Stimulated activated CD4-positive, alpha-beta T cell treated with anti-CD3 and anti-CD28 coated beads, Interleukin-12 subunit alpha, Interleukin-12 subunit beta, amount 100 ng/mL, for 48 hours (primary cell): Measurements from ENCODE around the gene PTPRK.
"Not testable (repeated sequence)": the region's sequence is repeated elsewhere in the genome, so short reads cannot be mapped to it uniquely, and the experiment has no call there.

ENCODE experiments used
- DNase-seq, 3 donors: peaks; one replicate each; pipeline ENCODE4 v3.0.0-alpha.2; 2020; ENCODE audit warnings: low read depth in 2 of 3, low spot score in 1 of 3

The PTPRK gene

DNA sequence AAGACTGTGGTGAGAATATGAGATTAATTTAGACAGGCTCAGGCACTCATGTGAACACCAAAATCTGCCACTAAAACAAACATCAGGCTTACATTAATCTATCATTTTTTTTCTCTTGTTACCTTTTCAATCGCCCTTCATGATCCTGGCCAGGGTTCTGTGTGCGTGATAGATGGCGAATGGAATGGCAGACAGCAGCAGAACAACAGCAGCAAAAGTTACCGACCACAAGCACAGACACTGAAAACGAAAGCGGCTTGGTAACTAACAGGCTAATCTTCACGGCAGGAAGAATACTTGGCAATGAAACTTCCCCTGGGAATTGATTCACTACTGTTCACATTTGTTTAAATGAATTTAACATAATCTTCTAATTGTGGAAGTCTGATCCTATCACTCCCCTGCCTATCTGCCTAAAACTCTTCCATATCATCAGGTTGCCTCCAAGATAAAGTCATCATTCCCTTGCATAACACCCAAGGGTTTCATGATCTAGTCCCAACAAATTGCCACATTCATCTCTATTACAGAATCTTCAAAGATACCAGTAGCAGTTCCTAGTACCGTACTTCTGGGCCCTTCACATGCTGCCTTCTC, 28.7 kb downstream of the PTPRK start:
- no peak for DNase-seq

DNA sequence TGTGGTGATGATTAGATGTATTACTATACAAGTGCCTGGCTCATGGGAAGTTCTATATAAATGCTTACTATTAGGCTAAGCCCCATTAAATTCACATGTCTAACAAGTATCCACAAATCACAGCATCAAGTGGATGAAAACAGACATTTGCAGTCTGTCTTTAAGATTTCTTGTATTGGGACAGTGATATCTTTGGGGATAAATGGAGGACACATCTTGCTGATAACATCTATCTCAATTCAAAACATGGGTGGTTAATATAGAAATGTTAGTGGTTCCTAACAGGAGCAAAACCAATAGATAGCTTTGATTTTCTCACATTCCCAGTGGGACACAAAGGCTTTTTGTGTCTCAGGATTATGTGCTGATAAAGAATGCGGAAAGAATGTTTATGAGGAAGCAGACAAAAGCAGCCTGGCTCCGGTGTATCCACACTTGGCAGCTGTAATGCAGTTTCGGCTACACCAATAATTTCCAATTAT, 29.3 kb downstream of the PTPRK start:
- no peak for DNase-seq

DNA sequence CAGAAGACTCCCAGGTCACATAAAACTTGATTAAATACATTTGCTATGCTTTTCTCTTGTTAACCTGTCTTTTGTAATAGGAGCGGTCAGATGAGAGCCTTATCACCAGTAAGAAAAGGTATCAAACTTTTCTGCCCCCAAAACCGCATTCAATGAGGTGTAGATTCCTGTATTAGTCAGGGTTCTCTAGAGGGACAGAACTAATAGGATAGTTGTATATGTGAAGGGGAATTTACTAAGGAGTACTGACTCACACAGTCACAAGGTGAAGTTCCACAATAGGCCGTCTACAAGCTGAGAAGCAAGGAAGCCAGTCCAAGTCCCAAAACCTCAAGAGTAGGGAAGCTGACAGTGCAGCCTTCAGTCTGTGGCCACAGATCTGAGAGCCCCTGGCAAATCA, 32.7 kb downstream of the PTPRK start:
- no peak for DNase-seq

DNA sequence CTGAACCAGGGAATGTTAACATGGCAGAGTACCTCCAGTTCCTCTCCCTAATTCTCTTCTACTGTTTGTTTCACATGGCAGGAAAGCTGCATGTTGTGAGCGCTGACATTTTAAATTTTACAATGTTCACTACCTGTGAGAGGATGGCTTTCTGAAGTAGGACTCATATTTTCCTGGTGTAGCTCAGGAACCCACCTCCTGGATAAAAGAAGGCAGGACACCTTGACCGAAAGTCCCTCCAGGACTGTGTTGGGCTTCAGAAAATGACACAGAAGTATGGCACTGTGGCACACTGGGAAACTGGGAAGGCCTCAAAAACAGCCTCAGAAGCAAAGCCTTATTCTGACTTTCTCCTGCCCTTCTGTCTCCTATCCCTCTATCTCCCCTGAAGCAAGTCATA, 33.3 kb downstream of the PTPRK start:
- DNase-seq, result no peak

DNA sequence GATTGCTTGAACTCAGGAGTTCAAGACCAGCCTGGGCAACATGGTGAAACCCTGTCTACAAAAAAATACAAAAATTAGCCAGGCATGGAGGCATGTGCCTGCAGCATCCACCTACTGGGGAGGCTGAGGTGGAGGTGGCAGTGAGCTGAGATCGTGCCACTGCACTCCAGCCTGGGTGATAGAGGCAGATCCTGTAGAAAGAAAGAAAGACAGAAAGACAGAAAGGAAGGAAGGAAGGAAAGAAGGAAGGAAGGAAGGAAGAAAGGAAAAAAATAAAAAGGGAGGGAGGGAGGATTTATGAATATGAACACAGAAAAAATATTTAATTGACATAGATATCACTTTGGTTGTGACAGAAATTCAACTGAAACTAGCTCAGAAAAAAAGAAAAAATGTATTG, 33.8 kb downstream of the PTPRK start:
- DNase-seq, result not testable (repeated sequence)

DNA sequence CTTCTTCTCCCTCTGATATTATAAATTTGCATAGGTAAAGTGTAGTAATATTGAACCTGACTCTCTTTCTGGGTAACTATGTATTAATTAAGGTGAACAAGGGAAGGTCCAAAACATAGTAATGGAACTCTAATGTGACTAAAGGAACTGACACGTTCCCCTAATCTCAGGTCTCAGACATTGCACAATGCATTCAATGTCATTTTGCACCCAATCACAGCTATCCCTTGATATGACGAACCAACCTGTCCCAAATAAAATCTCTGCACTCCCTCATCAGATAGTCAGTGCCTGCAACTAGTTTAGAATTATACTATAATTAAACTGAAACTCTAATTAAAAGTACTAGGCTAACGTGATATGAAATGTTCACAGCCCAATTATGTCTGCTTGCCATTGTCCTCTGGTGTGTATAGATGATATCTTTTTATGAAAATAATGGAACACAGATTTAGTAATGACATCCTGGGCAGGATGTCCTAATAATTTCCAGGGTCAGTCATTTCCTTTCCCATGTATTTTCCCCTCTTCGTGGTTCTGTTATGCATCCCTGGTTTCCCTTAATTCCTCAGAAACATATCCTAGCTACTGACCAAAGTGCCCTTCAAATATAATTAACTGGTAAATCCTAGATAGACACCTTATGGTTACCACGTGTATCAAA, 36.8 kb downstream of the PTPRK start:
- no peak for DNase-seq

DNA sequence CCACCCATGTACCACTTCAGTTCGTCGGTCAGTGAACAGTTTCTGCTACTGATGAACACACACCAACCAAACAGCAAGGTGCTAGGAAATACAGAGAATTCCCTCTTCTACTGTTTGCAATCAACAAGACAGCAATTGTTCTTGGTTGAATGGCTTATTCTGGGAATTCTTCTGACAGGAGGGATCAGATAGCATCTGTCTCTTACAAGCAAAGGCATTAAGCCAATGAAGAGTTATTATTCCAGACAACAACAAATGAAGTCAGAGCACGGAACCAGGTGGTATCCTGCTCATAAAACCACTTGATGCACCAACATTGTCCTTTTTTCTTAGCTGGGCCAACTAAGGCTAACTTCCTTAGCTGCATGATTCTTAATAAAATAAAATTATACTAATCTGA, 37.8 kb downstream of the PTPRK start:
- DNase-seq, result no peak

DNA sequence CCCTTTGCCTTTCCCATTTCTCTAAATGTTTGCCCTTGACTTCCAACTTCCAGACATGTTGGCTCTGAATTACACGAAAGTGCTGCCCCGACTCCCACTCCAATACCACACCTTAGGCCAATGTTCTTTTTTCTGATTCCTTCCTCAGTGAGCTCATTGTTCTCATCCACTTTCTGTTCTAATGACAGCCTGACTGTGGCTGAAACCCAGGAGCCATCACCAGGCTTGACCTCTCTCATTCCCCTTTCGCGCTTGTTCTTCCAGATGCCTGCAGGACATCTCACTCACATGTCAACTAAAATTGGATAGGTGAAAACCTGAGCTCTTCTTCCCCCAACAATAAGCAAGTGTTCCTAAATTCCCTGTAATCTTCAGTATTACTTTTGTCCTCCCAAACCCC, 40.4 kb downstream of the PTPRK start:
- DNase-seq, result no peak

DNA sequence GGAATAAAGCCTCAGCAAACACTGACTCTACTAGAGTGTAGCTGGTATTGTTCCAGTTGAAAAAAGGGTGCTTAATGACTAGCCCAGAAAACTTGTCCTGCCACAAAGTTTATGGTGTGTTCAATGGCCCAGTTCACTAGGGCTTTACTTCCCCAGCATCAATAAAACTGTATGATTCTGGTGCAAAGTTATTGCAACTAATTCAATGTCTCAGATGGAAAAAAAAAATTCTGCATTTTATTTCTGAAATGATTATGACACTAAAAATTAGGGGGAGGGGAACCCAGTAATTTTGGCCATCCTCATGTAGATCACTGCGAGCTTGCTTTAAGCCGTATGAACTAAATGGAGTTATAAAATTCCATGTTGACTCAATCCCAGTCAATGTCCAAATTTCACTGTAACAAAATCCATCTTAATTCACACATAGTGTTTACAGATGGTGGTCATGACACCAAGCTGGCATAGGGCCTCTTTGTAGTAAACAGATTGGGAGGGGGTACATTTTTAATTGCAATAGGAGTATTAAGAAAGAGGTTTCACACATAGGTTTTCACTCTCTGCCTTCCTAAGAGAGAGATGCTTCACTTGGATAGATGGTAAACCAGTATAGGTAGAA, 41.2 kb downstream of the PTPRK start:
- no peak for DNase-seq

DNA sequence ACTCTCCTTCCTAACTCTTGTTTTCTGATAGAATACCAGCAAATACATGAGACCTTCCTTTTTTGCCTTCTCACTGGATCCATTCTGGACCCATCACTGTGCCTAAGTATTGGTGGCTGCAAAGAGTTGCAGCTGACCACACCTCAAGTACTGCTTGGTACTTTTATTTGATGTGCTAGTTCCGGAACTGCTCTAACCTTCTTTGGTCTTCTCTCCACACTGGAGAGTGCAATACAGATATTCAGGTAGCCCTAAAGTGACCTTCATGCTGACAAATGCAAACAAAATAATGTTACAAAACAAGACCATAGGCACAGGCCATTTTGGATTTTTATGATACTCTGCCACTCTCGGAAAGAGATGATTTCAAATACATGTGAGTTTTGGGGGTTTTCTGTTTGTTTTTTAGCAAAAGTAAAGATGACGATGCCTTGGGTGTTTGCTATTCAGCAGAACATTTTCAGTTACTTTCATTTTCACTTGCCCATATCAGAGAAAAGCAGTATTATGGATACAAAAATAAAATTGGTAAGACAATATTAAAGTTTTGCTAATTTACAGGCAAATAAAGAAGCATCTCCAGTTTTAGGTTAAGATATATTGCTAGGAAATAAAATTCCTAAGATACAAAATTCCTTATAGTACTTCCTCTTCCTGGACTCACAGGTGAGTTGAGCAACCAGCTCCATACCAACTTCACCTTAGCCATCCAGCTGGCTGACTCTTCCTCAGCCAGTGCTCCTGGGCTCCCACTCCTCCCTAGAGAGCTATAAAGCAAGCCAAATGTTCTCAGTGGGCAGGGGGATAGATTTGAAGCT, 42.0 kb downstream of the PTPRK start:
- no peak for DNase-seq

DNA sequence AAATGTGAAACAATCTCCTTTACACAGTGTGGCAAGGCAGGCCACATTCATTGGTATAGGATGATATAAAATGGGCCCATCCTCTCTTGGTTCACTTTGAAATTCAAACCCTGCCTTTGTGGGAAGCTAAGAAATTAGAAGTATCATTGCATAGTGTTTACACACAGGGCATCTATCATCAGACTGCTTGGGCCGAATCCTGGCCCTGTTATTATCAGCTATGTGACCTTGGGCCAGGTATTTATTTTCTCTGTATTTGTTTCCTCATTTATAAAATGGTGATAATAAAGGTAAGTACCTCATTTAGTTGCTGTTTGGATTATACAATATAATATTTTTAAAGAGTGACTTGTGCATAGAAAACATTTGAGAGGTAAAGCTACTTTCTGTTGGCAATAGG, 45.5 kb downstream of the PTPRK start:
- no peak for DNase-seq

DNA sequence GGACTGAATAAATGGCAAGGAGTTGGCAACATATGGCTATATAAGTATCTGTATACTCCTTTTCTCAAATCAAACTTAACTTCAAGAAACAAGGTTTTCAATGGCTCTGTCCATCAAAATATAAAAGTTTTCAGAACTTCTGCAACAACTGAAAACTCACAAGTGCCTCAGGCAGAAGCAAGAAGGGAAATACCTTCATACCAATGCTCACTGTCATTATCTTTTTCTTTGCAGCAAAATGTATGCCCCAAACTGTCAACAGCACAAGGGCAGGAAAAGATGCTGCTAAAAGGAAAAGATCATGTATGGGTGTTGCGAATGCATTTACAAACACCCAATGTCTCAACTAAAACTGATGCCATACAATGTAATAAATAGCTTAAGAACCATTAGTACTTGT, 45.9 kb downstream of the PTPRK start:
- no peak for DNase-seq

DNA sequence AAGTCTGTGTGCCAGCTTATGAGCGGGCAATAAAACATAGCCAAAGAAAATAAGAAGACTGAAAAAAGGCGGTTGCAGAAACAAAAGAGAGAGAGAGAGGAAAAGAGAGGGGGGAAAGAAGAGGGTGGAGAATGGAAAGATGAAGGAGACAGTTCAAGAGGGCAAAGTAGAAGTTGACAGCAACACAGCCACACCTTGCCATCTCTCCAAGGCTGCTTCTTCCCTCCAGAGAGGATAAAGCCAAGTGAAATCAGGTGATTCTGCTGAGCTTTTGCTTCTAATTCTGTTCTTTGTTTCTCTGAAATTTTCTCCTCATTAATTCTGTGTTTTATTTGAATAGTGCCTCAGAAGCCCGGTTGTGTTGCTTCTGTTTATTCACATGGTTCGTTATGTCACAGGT, 48.5 kb downstream of the PTPRK start:
- DNase-seq, result no peak

DNA sequence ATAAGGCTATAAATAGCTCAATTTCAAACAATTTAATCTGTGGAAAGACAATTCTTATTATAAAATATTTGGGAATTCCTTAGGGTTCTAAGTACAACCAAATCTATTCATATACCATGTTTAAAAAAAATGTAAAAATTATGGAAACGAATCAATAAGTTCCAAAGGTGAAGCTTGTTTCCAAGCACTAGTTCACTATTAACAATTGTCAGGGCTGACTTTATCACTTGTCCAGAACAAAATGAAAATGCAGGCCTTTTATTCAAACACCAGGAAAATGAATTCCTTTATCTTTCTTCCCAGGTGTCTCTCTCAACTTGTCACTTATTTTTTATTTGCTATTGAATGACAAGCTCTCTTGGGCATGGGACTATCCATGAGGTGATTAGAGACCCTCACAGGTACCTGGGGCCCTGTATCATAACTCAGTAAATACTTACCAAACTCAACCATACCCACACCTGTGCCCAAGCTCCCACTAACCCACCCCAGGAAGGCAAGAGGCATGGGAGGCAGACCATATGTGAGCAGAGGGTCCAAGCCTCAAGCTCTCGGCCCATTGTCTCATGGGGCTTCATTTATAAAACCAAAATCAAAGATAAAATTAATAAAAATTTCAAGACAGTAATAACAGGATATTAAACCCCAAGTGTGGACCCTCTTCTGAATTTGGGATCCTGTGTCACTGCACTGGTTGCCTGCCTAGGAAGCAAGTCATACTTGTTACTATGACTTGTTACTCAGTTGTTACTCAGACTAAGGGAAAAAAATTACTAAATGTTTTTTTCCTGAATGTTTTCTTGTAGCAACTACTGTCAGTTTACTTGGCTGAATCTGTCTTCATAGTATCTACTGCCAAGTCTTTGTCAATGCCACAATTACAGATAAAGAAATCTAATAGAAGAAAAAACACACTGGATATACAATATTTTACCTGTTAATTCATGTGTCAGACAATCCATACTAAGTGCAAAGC, 54.7 kb downstream of the PTPRK start:
- DNase-seq, result no peak

DNA sequence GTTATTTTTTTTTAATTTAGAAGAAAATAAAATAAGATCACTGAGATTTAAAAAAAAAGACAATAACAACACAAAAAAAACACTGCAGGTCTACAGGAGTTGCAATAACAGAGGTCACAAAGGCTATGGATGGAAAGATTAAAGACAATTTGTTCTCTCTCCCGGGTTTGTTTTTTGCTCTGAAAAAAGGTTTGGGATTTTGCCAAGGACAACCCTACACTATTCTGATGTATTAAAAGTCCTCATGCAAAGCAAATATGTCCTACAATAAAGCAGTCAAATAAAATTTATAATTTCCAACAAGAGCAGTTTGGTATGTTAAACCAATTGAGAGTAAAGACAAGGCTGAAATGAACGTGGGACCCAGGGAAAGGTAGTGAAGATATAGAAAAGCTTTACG, 55.6 kb downstream of the PTPRK start:
- no peak for DNase-seq

DNA sequence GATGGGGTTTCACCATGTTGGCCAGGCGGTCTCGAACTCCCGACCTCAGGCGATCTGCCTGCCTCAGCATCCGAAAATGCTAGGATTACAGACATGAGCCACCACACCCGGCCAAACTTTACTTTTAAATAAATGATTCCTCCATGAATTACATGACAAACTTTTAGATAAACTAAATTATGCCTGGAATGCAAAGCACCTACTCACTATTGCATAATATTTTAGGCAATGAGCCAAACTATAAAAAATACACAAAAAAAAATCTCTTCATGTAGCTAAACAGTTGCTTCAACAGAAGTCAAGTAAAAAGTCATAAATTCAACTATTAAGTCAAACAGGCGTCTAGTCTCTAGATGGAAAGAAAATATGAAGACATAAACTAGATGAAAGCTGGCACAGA, 56.5 kb downstream of the PTPRK start:
- DNase-seq, result no peak

DNA sequence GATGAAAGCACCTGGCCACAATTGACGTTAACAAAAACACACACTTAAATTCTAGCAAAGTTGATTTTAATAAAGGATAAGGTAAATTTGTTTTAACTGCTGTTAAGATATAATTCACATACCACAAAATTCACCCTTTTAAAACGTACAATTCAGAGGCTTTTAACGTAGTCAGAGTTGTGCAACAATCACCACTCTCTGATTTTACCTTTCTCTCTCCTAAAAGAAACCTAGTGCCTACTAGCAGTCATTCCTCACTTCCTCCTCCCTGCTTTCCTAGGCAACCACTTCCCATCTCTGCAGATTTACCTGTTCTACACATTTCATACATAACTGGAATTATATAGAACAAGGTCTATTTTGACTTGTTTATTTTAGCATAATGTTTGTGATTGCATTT, 58.9 kb downstream of the PTPRK start:
- no peak for DNase-seq

DNA sequence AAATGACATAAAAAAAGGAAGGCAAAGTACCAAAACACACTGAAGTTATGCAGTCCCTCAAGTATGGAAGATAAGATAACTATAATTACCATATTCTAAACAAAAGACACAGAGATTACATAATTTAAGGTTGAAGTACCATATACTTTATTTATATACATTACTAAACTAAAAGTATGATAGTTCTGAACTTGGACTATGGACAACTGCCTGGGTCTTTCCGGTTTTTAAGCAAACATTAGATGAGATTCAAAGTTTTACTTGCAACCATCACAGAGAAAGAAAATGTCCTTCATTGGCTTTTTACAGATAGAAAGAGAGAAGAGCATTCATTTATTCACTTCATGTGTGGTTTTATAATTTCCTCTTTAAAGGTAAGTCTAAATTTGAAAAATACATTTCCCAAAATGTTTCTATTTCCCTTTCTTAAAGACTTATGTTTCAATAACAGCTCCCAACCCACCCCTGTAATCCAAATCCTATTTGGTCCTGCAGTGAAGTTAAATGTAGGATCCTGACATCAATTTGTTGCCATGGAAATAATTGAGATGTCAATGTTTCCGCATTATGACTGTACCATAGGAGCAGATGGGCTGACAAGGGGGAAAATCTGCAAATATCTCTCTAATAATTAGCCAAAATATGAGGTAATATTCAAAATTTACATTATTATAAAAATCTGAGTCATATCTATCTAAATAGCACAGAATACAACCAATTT, 63.7 kb downstream of the PTPRK start:
- DNase-seq, result no peak

DNA sequence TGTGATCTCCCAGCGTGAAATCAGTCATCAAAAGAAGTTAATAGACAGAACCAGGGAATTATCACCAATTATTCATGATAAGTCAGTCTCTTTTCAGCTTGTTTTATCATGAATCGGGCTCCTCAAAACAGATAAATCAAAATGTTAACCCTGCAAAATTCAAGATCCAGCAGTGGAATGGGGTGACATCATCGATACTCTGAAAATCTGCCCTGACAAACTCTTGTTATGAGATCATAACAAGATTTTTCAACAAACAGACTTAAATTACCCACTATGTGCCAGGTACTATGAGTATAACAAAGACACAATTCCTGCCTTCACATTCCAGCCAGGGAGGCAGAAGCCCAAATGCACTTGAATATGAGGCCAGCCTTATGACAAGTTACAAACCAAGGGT, 64.4 kb downstream of the PTPRK start:
- no peak for DNase-seq

DNA sequence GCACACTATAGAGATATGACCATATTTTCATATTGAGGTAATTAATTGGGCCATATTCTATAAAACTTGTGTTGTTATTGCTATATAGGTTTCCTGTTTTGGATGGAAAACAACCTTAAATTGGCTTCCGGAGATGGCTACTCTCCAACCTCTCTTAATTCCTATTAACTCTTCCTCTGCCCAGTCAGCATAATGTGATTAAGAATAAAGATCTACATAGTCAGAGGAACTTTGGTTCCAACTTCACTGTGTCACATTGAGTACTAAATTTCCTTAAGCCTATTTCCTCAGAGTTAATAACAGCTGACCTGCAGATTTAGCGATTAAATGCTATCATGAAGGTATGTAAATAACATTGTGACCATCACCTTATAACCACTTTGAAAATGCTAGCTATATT, 67.7 kb downstream of the PTPRK start:
- no peak for DNase-seq
